Aorta (tissue), 5 donors: Measurements from ENCODE around the gene CPVL. TPM values are rescaled to one million over a fixed set of nuclear protein-coding genes. Genes with fewer than 3 reads are reported as not detected.
A peak's percentile ranks its signal among the peaks of the same experiment; 100 is the strongest.
"Not testable (repeated sequence)": the region's sequence is repeated elsewhere in the genome, so short reads cannot be mapped to it uniquely, and the experiment has no call there.

Experiments
- ATAC-seq: fragments of 200-7000 bp; cut with Tn5 transposase; one replicate; pipeline ENCODE4 v1.9.1; 2022; ENCODE audit warnings: moderate library complexity; ENCODE audit not compliant: low FRiP score
- DNase-seq, 2 donors: peaks; one replicate each; pipeline ENCODE4 v3.0.0-alpha.2; 2020
- H3K27ac ChIP-seq, 2 donors: one replicate each; pipeline ENCODE4 v1.5.1; 2013; ENCODE audit warnings: low read length in 2 of 2, mild to moderate bottlenecking in 2 of 2, moderate library complexity in 2 of 2, control low read depth in 1 of 2, inconsistent platforms in 1 of 2, low read depth in 1 of 2
- H3K27me3 ChIP-seq, 2 donors: one replicate each; pipeline ENCODE4 v1.6.1; 2013; ENCODE audit warnings: control low read depth in 1 of 2, low read length in 1 of 2, mild to moderate bottlenecking in 1 of 2, moderate library complexity in 1 of 2; ENCODE audit not compliant: insufficient read depth in 2 of 2, control insufficient read depth in 1 of 2
- H3K36me3 ChIP-seq, 2 donors: one replicate each; pipeline ENCODE4 v1.6.1; 2013; ENCODE audit warnings: control low read depth in 1 of 2, low read length in 1 of 2, mild to moderate bottlenecking in 1 of 2; ENCODE audit not compliant: insufficient read depth in 2 of 2, control insufficient read depth in 1 of 2
- H3K4me1 ChIP-seq, 2 donors: one replicate each; pipeline ENCODE4 v1.6.1; 2013; ENCODE audit warnings: low read length in 2 of 2, control low read depth in 1 of 2, mild to moderate bottlenecking in 1 of 2, moderate library complexity in 1 of 2; ENCODE audit not compliant: insufficient read depth in 2 of 2, control insufficient read depth in 1 of 2
- H3K4me3 ChIP-seq, 2 donors: one replicate each; pipeline ENCODE4 v1.5.1; 2013; ENCODE audit warnings: low read length in 2 of 2, control low read depth in 1 of 2, mild to moderate bottlenecking in 1 of 2
- H3K9me3 ChIP-seq: one replicate; pipeline ENCODE4 v1.6.1; 2013; ENCODE audit warnings: mild to moderate bottlenecking, low read length; ENCODE audit not compliant: control insufficient read depth
- WGBS, 2 donors: extraction: QIAGEN DNeasy Blood & Tissue Kit; methylation state at CpG; one replicate each; pipeline ENCODE4 v1.1.7; 2013; 5-methylcytosine and 5-hydroxymethylcytosine counted together
- intact Hi-C, 2 donors: fragments of 100-400 bp; cut with DNase I; formaldehyde crosslinking; loops; one replicate each; pipeline versions ENCODE4 v1.14.2 to v1.15.0; 2022
- polyA plus RNA-seq, 2 donors: library from polyadenylated mRNA; stranded (reverse); fragments of 200-250 nt; gene quantifications; one replicate each; pipeline ENCODE4 v1.2.3, GENCODE V29; 2013
- total RNA-seq, 2 donors: library from RNA; stranded (reverse); fragmentation: NEBNext Ultra II Directional; extraction: Animal tissue kit (Norgen Biotek cat#: 25700); gene quantifications; one replicate each; pipeline ENCODE4 v1.2.1, GENCODE V29; 2021
- donor health status: healthy with polysubstance abuse.
- donor health status: Bipolar disorder and iron deficiency.
- donor health status: DM: no; HTN: no; CAD: no.
- donor health status: DM: no; HTN: no; CAD: no.
- donor health status: DM: yes; HTN: yes; CAD: no.

Gene CPVL
- total and polyA plus RNA-seq, 4 donors, result 2.7 to 50.2 (median 24.3) TPM

GRCh38 chr7:29099896-29100847 lies 46.2 kb downstream of the CPVL start:
- Histone ChIP-seq H3K27me3 (no peaks in the 10 kb centered on the region), H3K9me3 (no peaks in the 10 kb centered on the region), H3K4me3 (no peak overlapping the region), H3K4me1 (no peaks in the 10 kb centered on the region), H3K36me3 (no peaks in the 10 kb centered on the region), H3K27ac (no peak overlapping the region)
- ATAC-seq (peak; percentile 23), DNase-seq (no peak)
- intact Hi-C loops, result loop anchor here (10.0 kb wide), 2 partner anchors 145 to 305 kb away; partner anchors contain the start of gene TRIL (in 1 of the 2)
- 94 to 96% methylated on average over 5 of the region's 5 CpGs for WGBS, 2 donors

- intact Hi-C loops, result no loop called here
- 88 to 92% methylated on average over 5 of the region's 5 CpGs for WGBS, 2 donors
- no peak for DNase-seq
These were observed 49.9 kb downstream of the CPVL start for GRCh38 chr7:29096446-29096730.

DNA sequence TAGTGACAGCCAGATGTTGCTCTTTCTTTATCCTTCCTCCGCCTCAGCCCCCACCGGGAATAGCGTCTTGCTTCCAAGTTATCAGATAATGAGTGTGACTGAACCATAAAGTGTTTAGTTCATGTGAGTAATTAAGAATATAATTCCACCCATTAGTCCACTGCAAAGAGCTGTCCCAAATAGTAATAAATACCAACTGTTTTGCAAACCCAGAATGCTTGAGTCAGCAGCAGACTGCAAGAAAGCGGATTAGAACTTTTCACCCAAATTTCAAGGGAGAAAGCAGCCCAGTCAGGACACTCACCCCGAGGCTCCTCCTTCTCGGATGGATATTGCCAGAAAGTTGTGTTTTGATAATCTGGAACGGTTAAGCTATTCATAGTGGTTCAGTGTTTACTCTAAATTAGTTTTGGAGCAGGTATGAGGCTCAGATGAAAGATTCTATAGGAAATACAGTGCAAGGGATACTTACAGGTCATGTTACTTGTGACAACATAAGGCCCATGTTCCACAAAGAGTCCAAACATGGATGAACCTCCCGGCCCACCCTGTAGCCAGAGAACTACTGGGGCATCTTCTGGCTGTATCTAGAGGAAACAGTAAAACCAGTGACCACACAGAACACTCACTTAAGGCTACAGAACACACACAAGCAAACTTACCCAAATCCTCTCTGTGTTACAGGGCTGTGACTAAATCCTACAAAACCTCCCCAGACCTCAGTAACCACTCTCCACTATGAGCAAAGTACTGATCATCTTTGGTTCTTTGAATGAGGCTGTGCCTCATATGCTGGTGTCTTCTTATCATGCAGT lies 50.5 kb downstream of the CPVL start:
- Histone ChIP-seq H3K9me3 (no peaks in the 10 kb centered on the region), H3K4me1 (no peaks in the 10 kb centered on the region), H3K4me3 (no peak overlapping the region), H3K27ac (no peak overlapping the region), H3K36me3 (no peaks in the 10 kb centered on the region), H3K27me3 (no peaks in the 10 kb centered on the region)
- ATAC-seq (no peak), DNase-seq (no peak)
- intact Hi-C loops, result no loop called here
- WGBS, 2 donors, result 62 to 64% methylated on average over 8 of the region's 8 CpGs

More at GRCh38 chr7:29096446-29096730, 49.9 kb downstream of the CPVL start:
- no peak for ATAC-seq
- Histone ChIP-seq H3K36me3 (no peaks in the 10 kb centered on the region), H3K9me3 (no peaks in the 10 kb centered on the region), H3K4me3 (no peak overlapping the region), H3K4me1 (no peaks in the 10 kb centered on the region), H3K27me3 (no peaks in the 10 kb centered on the region), H3K27ac (no peak overlapping the region)

GRCh38 chr7:29093091-29093490 lies 53.2 kb downstream of the CPVL start:
- DNase-seq, H3K27ac ChIP-seq, H3K27me3 ChIP-seq, H3K4me1 ChIP-seq, H3K4me3 ChIP-seq, ATAC-seq, H3K9me3 ChIP-seq, intact Hi-C loops, H3K36me3 ChIP-seq: not testable (repeated sequence)
- 94 to 95% methylated on average over 9 to 11 of the region's 11 CpGs for WGBS, 2 donors

GRCh38 chr7:29091715-29092114 lies 54.6 kb downstream of the CPVL start:
- intact Hi-C loops, result no loop called here
- Histone ChIP-seq H3K27ac (no peak overlapping the region), H3K4me1 (peaks cover 0 to 6% of the 10 kb centered on the region in 2 donors), H3K4me3 (peak overlapping the region in 1 of 2 donors; percentile 45), H3K27me3 (no peaks in the 10 kb centered on the region), H3K36me3 (no peaks in the 10 kb centered on the region), H3K9me3 (no peaks in the 10 kb centered on the region)
- WGBS, 2 donors, result 30 to 38% methylated on average over 4 of the region's 4 CpGs
- DNase-seq (no peak), ATAC-seq (peak; percentile 10)

DNA sequence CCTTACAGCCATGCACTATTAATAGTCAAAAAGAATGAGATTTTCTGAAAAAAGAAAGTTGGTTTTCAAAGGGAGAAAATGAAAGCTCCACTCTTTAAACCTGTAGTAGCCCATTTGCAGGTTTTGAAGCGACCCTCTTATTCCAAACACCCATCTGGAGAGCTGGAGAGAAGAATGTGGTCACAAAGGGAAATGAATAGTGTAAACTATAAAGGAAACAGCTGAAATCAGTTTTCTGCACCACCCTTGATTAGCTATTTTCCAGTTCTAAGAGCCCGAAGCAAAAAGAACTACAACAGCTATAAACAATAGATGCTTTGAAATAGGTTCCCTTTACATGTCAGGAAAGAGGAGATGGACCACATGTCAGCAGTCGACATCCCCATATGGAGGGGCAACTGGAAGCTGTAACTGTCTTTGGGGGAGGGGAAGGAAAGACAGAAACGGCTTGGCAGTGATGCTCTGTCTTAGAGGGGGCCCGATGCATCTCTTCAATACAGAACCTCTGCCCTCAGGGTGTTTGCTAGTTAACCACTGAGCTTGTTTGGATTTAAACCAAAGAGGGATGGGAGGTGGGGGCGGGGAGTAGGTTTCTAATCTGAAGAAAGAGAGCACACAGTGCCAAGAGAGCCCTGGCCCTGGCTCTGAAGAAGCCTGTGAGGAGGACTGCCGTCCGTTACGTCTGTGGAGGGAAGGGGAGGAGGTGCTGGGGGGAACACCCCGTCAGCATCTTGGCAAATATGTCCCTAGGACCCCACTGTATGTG lies 55.3 kb downstream of the CPVL start:
- H3K27ac ChIP-seq, result no peak overlapping the region
- peaks cover 0 to 6% of the 10 kb centered on the region in 2 donors for H3K4me1 ChIP-seq
- WGBS, 2 donors, result 10% methylated on average over 10 of the region's 10 CpGs
- DNase-seq (no peak), ATAC-seq (peak; percentile 74)
- no peaks in the 10 kb centered on the region for H3K9me3 ChIP-seq
- H3K4me3 ChIP-seq, result peak overlapping the region; percentile 7 to 45
- intact Hi-C loops, result no loop called here
- no peaks in the 10 kb centered on the region for H3K36me3 ChIP-seq
- H3K27me3 ChIP-seq, result no peaks in the 10 kb centered on the region

DNA sequence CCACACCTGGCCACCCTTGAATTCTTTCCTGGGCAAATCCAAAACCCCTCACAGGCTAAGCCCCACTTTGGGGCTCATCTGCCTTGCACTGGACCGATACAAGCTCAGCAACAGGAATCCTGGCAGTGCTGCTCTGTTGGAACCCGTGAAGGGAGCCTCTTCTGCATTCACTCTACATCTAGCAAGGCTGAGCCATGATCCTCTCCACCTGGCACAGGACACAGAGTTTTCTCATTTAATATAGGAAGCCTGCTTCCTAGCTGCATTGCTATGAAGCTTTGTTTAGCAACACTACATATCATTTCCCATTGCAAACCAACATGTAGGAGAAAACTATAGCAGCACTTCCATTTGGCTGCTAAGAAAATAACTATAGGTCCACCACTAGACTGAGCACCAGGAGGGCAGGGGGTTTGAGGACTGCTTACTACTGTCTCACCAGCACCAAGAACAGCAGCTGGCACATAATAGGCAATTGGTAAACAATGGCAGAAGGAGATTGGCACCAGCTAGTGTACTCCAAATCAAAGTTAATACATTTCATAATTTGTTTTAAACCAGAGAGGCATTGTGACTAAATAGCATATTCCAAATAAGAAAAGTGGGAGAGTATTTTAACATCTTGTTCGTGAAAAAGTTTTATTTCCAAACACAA lies 56.1 kb downstream of the CPVL start:
- WGBS, 2 donors, result 67 to 69% methylated on average over 3 of the region's 3 CpGs
- DNase-seq (no peak), ATAC-seq (no peak)
- Histone ChIP-seq H3K4me3 (no peak overlapping the region), H3K27ac (no peak overlapping the region), H3K9me3 (no peaks in the 10 kb centered on the region), H3K27me3 (no peaks in the 10 kb centered on the region), H3K36me3 (no peaks in the 10 kb centered on the region), H3K4me1 (peaks cover 0 to 6% of the 10 kb centered on the region in 2 donors)
- intact Hi-C loops, result no loop called here

DNA sequence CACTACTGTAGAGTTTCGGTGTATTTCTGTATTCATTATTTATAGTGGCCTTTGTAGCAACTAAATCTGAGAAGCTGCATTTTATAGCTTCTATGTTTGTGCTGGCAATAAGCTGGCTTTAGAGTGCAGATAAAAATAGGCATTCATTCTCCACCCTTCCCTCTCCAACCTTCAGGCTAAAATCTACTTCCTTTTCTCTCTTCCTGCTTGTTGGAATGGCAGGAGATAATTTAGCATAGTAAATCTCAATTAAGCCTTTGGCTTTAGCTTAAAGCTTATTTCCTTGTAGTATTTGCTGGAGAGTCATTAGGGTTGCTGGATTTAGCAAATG lies 58.5 kb downstream of the CPVL start:
- Histone ChIP-seq H3K27me3 (no peaks in the 10 kb centered on the region), H3K4me1 (peaks cover 0 to 6% of the 10 kb centered on the region in 2 donors), H3K27ac (no peak overlapping the region), H3K9me3 (no peaks in the 10 kb centered on the region), H3K36me3 (no peaks in the 10 kb centered on the region), H3K4me3 (no peak overlapping the region)
- intact Hi-C loops, result no loop called here
- DNase-seq (no peak), ATAC-seq (no peak)
- 0 to 6% methylated on average over 1 of the region's 1 CpG for WGBS, 2 donors
